Lung (tissue), 12 donors: ENCODE measurements around the gene PRKD1. TPM values are rescaled to one million over a fixed set of nuclear protein-coding genes. Genes with fewer than 3 reads are reported as not detected.
"Not testable (repeated sequence)": the region's sequence is repeated elsewhere in the genome, so short reads cannot be mapped to it uniquely, and the experiment has no call there.

Experiments
- ATAC-seq: fragments of 200-7000 bp; cut with Tn5 transposase; one replicate; pipeline ENCODE4 v1.9.1; 2020; ENCODE audit warnings: moderate number of reproducible peaks; ENCODE audit not compliant: insufficient read depth, low FRiP score
- DNase-seq, 3 donors: peaks; one replicate each; pipeline ENCODE4 v3.0.0-alpha.2; 2013 to 2017
- H3K27ac ChIP-seq, 2 donors: one replicate each; pipeline ENCODE4 v1.5.1; 2013; ENCODE audit warnings: mild to moderate bottlenecking in 2 of 2, moderate library complexity in 2 of 2, control low read depth in 1 of 2, inconsistent platforms in 1 of 2, low read depth in 1 of 2, low read length in 1 of 2
- H3K27me3 ChIP-seq, 3 donors: one replicate each; pipeline ENCODE4 v1.5.1; 2013; ENCODE audit warnings: low read length in 2 of 3; ENCODE audit not compliant: control insufficient read depth in 3 of 3, insufficient read depth in 3 of 3
- H3K36me3 ChIP-seq, 4 donors: one replicate each; pipeline ENCODE4 v1.5.1; 2013; ENCODE audit warnings: low read length in 4 of 4, mild to moderate bottlenecking in 1 of 4, moderate library complexity in 1 of 4; ENCODE audit not compliant: control insufficient read depth in 4 of 4, insufficient read depth in 4 of 4
- H3K4me1 ChIP-seq, 5 donors: one replicate each; pipeline ENCODE4 v1.5.1; 2013; ENCODE audit warnings: low read length in 5 of 5, mild to moderate bottlenecking in 2 of 5, moderate library complexity in 1 of 5; ENCODE audit not compliant: control insufficient read depth in 5 of 5, insufficient read depth in 5 of 5
- H3K4me3 ChIP-seq: one replicate; pipeline ENCODE4 v1.5.1; 2013; ENCODE audit warnings: mild to moderate bottlenecking, control low read depth, moderate library complexity
- H3K9ac ChIP-seq, 2 donors: one replicate each; pipeline ENCODE4 v1.5.1; 2013; ENCODE audit warnings: low read length in 2 of 2, control low read depth in 1 of 2; ENCODE audit not compliant: insufficient read depth in 1 of 2
- H3K9me3 ChIP-seq, 4 donors: one replicate each; pipeline ENCODE4 v1.5.1; 2013; ENCODE audit warnings: low read length in 3 of 4, mild to moderate bottlenecking in 1 of 4, moderate library complexity in 1 of 4; ENCODE audit not compliant: control insufficient read depth in 4 of 4, insufficient read depth in 3 of 4
- WGBS, 2 donors: extraction: QIAGEN DNeasy Blood & Tissue Kit; methylation state at CpG; one replicate each; pipeline ENCODE4 v1.1.7; 2013; 5-methylcytosine and 5-hydroxymethylcytosine counted together
- polyA plus RNA-seq, 2 donors: library from polyadenylated mRNA; stranded (reverse); fragments of 200-250 nt; gene quantifications; one replicate each; pipeline ENCODE4 v1.2.1, GENCODE V29; 2013
- total RNA-seq, 2 donors: library from RNA; depleted of rRNA in 1 of 2; stranded (reverse); fragments of >200 nt in 1 of 2; gene quantifications; one replicate each; pipeline ENCODE4 v1.2.1, GENCODE V29; 2014 to 2021
- TF ChIP-seq, protein P1 (sequence below): IDR thresholded peaks from 2 replicates; pipeline ENCODE4 v1.5.1; 2012; ENCODE audit warnings: mild to moderate bottlenecking; ENCODE audit errors: control extremely low read depth, extremely low read depth
- donor health status: control.
- donor health status: control.
- donor health status: Bipolar disorder and iron deficiency.
- donor health status: healthy.
- donor health status: DM: yes; HTN: yes; CAD: no.

PRKD1 gene
- total and polyA plus RNA-seq, 4 donors, result 4.0 to 20.9 (median 11.2) TPM

DNA sequence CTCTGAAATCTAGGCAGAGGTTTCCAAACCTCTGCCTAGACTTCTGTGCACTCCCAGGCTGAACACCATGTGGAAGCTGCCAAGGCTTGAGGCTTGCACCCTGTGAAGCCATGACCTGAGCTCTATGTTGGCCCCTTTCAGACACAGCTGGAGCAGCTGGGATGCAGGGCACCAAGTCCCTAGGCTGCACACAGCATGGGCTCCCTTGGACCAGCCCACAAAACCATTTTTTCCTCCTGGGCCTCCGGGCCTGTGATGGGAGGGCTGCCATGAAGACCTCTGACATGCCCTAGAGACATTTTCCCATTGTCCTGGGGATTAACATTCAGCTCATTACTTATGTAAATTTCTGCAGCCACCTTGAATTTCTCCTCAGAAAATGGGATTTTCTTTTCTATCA, 88.0 kb downstream of the PRKD1 start:
- not testable (repeated sequence) for H3K27ac ChIP-seq, H3K36me3 ChIP-seq, H3K9ac ChIP-seq, H3K4me1 ChIP-seq, H3K27me3 ChIP-seq, DNase-seq, ATAC-seq, H3K4me3 ChIP-seq
- 88 to 92% methylated on average over 1 of the region's 1 CpG for WGBS, 2 donors
- H3K9me3 ChIP-seq, result peaks cover 5 to 16% (median 11%) of the 10 kb centered on the region in 4 donors

DNA sequence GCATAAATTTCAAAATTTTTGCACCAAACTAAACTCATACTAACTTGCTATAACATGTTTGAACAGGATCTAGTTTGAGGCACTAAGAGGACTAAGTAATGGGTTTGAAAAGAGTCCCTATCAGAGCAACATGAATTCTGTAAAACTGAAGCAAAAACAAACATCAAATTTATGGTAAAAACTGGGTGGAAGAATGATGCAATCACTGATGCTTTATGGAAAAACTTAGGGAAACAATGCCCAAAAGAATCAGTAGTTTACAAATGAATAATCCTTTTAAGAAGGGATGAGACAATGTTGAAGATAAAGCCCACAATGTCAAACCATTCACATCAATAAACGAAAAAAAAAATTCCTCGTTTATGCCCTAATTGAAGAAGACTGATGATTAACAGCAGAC, 88.9 kb downstream of the PRKD1 start:
- Histone ChIP-seq H3K27ac (no peak overlapping the region), H3K9me3 (peaks cover 5 to 16% (median 11%) of the 10 kb centered on the region in 4 donors), H3K36me3 (no peaks in the 10 kb centered on the region), H3K4me3 (no peak overlapping the region), H3K4me1 (no peaks in the 10 kb centered on the region), H3K27me3 (no peaks in the 10 kb centered on the region), H3K9ac (no peak overlapping the region)
- WGBS, 2 donors, result 91 to 95% methylated on average over 2 of the region's 2 CpGs
- DNase-seq (no peak), ATAC-seq (no peak)
- TF ChIP-seq, protein P1, sequence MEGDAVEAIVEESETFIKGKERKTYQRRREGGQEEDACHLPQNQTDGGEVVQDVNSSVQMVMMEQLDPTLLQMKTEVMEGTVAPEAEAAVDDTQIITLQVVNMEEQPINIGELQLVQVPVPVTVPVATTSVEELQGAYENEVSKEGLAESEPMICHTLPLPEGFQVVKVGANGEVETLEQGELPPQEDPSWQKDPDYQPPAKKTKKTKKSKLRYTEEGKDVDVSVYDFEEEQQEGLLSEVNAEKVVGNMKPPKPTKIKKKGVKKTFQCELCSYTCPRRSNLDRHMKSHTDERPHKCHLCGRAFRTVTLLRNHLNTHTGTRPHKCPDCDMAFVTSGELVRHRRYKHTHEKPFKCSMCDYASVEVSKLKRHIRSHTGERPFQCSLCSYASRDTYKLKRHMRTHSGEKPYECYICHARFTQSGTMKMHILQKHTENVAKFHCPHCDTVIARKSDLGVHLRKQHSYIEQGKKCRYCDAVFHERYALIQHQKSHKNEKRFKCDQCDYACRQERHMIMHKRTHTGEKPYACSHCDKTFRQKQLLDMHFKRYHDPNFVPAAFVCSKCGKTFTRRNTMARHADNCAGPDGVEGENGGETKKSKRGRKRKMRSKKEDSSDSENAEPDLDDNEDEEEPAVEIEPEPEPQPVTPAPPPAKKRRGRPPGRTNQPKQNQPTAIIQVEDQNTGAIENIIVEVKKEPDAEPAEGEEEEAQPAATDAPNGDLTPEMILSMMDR, result no peak

DNA sequence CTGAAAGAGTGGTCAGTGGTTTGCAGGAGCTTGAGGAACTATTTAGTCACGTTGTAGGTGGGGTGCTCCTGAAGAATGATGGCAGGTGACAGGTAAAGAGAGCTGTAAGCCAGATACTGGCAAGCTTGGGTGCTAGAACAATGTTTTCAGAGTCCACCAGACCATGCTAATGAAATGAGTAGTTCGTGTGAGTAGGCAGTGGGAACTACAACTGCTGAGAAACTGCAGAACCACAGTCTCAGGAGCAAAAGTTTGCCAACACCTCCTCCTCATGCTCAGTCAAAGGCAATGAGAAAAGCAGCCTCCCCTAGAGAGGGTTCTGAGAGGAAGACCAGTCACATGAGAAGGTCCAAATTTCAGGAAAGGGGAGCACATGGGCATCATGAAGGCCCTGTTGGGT, 91.3 kb downstream of the PRKD1 start:
- peaks cover 3 to 15% (median 11%) of the 10 kb centered on the region in 4 donors for H3K9me3 ChIP-seq
- DNase-seq, result no peak
- H3K4me1 ChIP-seq, result no peaks in the 10 kb centered on the region
- no peak for ATAC-seq
- no peaks in the 10 kb centered on the region for H3K36me3 ChIP-seq
- WGBS, 2 donors, result 70 to 79% methylated on average over 2 of the region's 2 CpGs
- H3K27ac ChIP-seq, result no peak overlapping the region
- no peak overlapping the region for H3K4me3 ChIP-seq
- H3K9ac ChIP-seq, result no peak overlapping the region
- H3K27me3 ChIP-seq, result no peaks in the 10 kb centered on the region
- TF ChIP-seq, protein P1, result no peak

DNA sequence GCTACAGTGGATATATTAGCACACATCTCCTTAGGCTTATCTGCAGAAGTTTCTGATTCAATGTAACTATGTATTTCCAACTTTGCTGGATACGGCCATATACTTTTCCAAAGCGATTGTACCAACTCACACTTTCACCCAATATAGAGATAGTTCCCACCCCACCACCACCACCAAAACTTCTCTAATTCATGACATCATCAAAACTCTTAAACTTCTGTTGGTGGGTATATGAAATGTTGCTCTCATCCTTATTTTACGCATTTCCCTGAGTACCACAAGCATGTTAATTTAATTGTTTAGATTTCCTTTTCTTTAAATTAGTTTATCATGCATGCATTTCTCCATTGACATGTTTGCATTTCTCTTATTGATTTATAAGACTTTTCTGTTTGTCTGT, 95.6 kb downstream of the PRKD1 start:
- peaks cover 0 to 9% (median 0%) of the 10 kb centered on the region in 5 donors for H3K4me1 ChIP-seq

More for the DNA sequence above, 95.6 kb downstream of the PRKD1 start:
- no peak overlapping the region for H3K9ac ChIP-seq
- TF ChIP-seq, protein P1, result no peak
- H3K27me3 ChIP-seq, result no peaks in the 10 kb centered on the region
- DNase-seq (no peak), ATAC-seq (no peak)
- no peaks in the 10 kb centered on the region for H3K36me3 ChIP-seq
- H3K27ac ChIP-seq, result no peak overlapping the region
- no peak overlapping the region for H3K4me3 ChIP-seq
- H3K9me3 ChIP-seq, result peaks cover 0 to 2% (median 0%) of the 10 kb centered on the region in 4 donors
- 95 to 96% methylated on average over 3 of the region's 3 CpGs for WGBS, 2 donors
